Measurements from ENCODE around the gene BMP7. TPM values are rescaled to one million over a fixed set of nuclear protein-coding genes. Genes with fewer than 3 reads are reported as not detected.

Gene BMP7
- total RNA-seq, 1 experiment from 2014 or later: not detected

- no peak overlapping the region for H3K4me3 Mint-ChIP-seq (ENCODE audit: unreplicated experiment)
- peak; percentile 92 for DNase-seq (ENCODE audit: unreplicated experiment)
- ChIA-PET POLR2A (interaction anchor here (0.7 to 1.2 kb wide), 5 partner anchors 15 to 389 kb away, joined by 3 to 5 read pairs (median 3); no protein-coding TSS in a partner anchor), CTCF (interaction anchor here (1.4 kb wide), 1 partner anchor 15 kb away, joined by 4 read pairs; no protein-coding TSS in a partner anchor)
- intact Hi-C loops (cut with micrococcal nuclease): no loop called here
- peak overlapping the region; percentile 33 for H3K27ac Mint-ChIP-seq (ENCODE audit: low read depth, unreplicated experiment)
- peaks cover 22% of the 10 kb centered on the region for H3K4me1 Mint-ChIP-seq (ENCODE audit: insufficient read depth, unreplicated experiment)
- BruUV-seq (replicated peaks): no TSS peak
- H3K27me3 Mint-ChIP-seq (ENCODE audit: insufficient read depth, unreplicated experiment): no peaks in the 10 kb centered on the region
- TF ChIP-seq, protein P1, sequence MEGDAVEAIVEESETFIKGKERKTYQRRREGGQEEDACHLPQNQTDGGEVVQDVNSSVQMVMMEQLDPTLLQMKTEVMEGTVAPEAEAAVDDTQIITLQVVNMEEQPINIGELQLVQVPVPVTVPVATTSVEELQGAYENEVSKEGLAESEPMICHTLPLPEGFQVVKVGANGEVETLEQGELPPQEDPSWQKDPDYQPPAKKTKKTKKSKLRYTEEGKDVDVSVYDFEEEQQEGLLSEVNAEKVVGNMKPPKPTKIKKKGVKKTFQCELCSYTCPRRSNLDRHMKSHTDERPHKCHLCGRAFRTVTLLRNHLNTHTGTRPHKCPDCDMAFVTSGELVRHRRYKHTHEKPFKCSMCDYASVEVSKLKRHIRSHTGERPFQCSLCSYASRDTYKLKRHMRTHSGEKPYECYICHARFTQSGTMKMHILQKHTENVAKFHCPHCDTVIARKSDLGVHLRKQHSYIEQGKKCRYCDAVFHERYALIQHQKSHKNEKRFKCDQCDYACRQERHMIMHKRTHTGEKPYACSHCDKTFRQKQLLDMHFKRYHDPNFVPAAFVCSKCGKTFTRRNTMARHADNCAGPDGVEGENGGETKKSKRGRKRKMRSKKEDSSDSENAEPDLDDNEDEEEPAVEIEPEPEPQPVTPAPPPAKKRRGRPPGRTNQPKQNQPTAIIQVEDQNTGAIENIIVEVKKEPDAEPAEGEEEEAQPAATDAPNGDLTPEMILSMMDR (IDR thresholded peaks at IDR 0.05; ENCODE audit: unreplicated experiment): no peak
- H3K36me3 Mint-ChIP-seq (ENCODE audit: insufficient read depth, unreplicated experiment): no peaks in the 10 kb centered on the region
- no peaks in the 10 kb centered on the region for H3K9me3 Mint-ChIP-seq (ENCODE audit: unreplicated experiment)
Observed at GRCh38 chr20:57195469-57196100, 70.9 kb downstream of the BMP7 start.

DNA sequence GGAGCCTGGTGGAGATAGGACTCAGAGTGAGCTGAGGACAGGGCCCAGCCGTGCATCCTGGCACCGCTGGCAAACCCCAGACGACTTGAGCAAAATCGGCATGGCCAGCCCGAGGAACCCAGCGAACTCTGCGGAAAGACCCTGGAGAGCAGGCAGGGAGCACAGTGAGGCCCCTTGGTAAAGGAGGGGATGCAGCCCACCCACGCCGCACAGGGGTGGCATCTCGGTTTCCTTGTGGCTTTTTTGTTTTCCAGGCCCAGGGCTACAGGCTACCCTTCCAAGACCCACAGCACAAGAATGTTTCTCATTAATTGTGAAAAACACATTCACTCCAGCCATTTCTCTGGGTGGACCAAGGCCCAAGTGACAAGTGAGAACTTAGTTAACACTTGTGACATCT is 71.4 kb downstream of the BMP7 start:
- ChIA-PET POLR2A (interaction anchor here (0.7 to 1.2 kb wide), 5 partner anchors 14 to 389 kb away, joined by 3 to 5 read pairs (median 3); no protein-coding TSS in a partner anchor), CTCF (interaction anchor here (0.7 to 1.4 kb wide), 2 partner anchors 14 to 153 kb away, joined by 3 to 4 read pairs; no protein-coding TSS in a partner anchor)
- peaks cover 26% of the 10 kb centered on the region for H3K4me1 Mint-ChIP-seq (ENCODE audit: insufficient read depth, unreplicated experiment)
- H3K27me3 Mint-ChIP-seq (ENCODE audit: insufficient read depth, unreplicated experiment): no peaks in the 10 kb centered on the region
- peak overlapping the region; percentile 33 for H3K27ac Mint-ChIP-seq (ENCODE audit: low read depth, unreplicated experiment)
- H3K36me3 Mint-ChIP-seq (ENCODE audit: insufficient read depth, unreplicated experiment): no peaks in the 10 kb centered on the region
- TF ChIP-seq, protein P1 (IDR thresholded peaks at IDR 0.05; ENCODE audit: unreplicated experiment): no peak
- peaks cover 3% of the 10 kb centered on the region for H3K9me3 Mint-ChIP-seq (ENCODE audit: unreplicated experiment)
- no TSS peak for BruUV-seq (replicated peaks)
- DNase-seq (ENCODE audit: unreplicated experiment): no peak
- H3K4me3 Mint-ChIP-seq (ENCODE audit: unreplicated experiment): no peak overlapping the region
- intact Hi-C loops (cut with micrococcal nuclease): no loop called here

GRCh38 chr20:57194154-57194553 is 72.3 kb downstream of the BMP7 start:
- H3K36me3 Mint-ChIP-seq (ENCODE audit: insufficient read depth, unreplicated experiment): no peaks in the 10 kb centered on the region
- BruUV-seq (replicated peaks): no TSS peak
- no peaks in the 10 kb centered on the region for H3K27me3 Mint-ChIP-seq (ENCODE audit: insufficient read depth, unreplicated experiment)
- no peak overlapping the region for H3K27ac Mint-ChIP-seq (ENCODE audit: low read depth, unreplicated experiment)
- ChIA-PET POLR2A (no interaction called here), CTCF (no interaction called here)
- no peak for DNase-seq (ENCODE audit: unreplicated experiment)
- H3K4me1 Mint-ChIP-seq (ENCODE audit: insufficient read depth, unreplicated experiment): peaks cover 32% of the 10 kb centered on the region
- H3K9me3 Mint-ChIP-seq (ENCODE audit: unreplicated experiment): peaks cover 6% of the 10 kb centered on the region
- H3K4me3 Mint-ChIP-seq (ENCODE audit: unreplicated experiment): no peak overlapping the region
- TF ChIP-seq, protein P1 (IDR thresholded peaks at IDR 0.05; ENCODE audit: unreplicated experiment): no peak
- intact Hi-C loops (cut with micrococcal nuclease): no loop called here

GRCh38 chr20:57193094-57193493 is 73.3 kb downstream of the BMP7 start:
- no peak overlapping the region for H3K27ac Mint-ChIP-seq (ENCODE audit: low read depth, unreplicated experiment)
- TF ChIP-seq, protein P1 (IDR thresholded peaks at IDR 0.05; ENCODE audit: unreplicated experiment): no peak
- POLR2A ChIA-PET: interaction anchor here (1.5 kb wide), 1 partner anchor 130 kb away, joined by 3 read pairs; no protein-coding TSS in a partner anchor
- H3K4me1 Mint-ChIP-seq (ENCODE audit: insufficient read depth, unreplicated experiment): peaks cover 32% of the 10 kb centered on the region
- no peak for DNase-seq (ENCODE audit: unreplicated experiment)
- intact Hi-C loops (cut with micrococcal nuclease): no loop called here
- no peaks in the 10 kb centered on the region for H3K36me3 Mint-ChIP-seq (ENCODE audit: insufficient read depth, unreplicated experiment)
- CTCF ChIA-PET: interaction anchor here (0.7 kb wide), 3 partner anchors 46 to 159 kb away, joined by 3 to 6 read pairs (median 3); partner anchors contain the start of gene RAE1
- no peaks in the 10 kb centered on the region for H3K27me3 Mint-ChIP-seq (ENCODE audit: insufficient read depth, unreplicated experiment)
- H3K4me3 Mint-ChIP-seq (ENCODE audit: unreplicated experiment): no peak overlapping the region
- no TSS peak for BruUV-seq (replicated peaks)
- H3K9me3 Mint-ChIP-seq (ENCODE audit: unreplicated experiment): peaks cover 6% of the 10 kb centered on the region
